ENCODE measurements around the gene MAT2A.

- TF ChIP-seq POLR2A (IDR thresholded peaks at IDR 0.05) (no peak), CTCF (IDR thresholded peaks at IDR 0.05) (no peak)
Observed at GRCh38 chr2:85503168-85503850, 35.7 kb upstream of the MAT2A start.

Data from suprapubic skin (tissue), 3 donors.